Keratinocyte (primary cell): ENCODE results near the gene DLG4.

ENCODE experiments used
- EZH2 ChIP-seq: IDR thresholded peaks from one replicate; pipeline ENCODE4 v1.6.1; 2012; ENCODE audit warnings: inconsistent platforms, mild to moderate bottlenecking, low read length, moderate library complexity
- TF ChIP-seq, protein P1 (sequence below), 3 experiments: IDR thresholded peaks in 1 of 3; conservative IDR thresholded peaks in 1 of 3; optimal IDR thresholded peaks in 1 of 3; 2 replicates in 2 of 3; 3 replicates in 1 of 3; pipeline versions ENCODE3 to v1.5.1; 2011; ENCODE audit warnings: low read length in 3 of 3, mild to moderate bottlenecking in 3 of 3, moderate library complexity in 2 of 3, control low read depth in 1 of 3, inconsistent platforms in 1 of 3; ENCODE audit not compliant: insufficient read depth in 2 of 3; ENCODE audit errors: extremely low read depth in 1 of 3

DNA sequence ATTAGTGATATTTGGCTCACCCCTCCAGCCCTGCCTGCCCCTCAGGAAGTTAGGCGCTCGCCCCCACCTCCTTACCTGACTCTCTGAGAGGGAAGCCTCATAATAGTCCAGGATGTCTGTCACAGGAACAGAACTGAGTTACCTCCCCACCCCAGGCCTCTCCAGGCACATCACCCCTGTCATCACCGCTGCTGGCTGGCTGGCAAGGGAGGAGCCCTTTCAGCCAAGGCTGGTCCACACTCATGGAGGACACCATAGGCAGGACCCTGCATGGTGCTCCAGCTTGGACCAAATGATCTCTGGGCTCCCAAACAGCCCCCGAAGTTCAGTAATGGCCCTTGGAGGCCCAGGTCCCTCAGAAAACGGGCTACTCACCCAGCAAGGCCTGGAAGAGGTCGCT is 1.5 kb downstream of the DLG4 start:
- TF ChIP-seq, protein P1, sequence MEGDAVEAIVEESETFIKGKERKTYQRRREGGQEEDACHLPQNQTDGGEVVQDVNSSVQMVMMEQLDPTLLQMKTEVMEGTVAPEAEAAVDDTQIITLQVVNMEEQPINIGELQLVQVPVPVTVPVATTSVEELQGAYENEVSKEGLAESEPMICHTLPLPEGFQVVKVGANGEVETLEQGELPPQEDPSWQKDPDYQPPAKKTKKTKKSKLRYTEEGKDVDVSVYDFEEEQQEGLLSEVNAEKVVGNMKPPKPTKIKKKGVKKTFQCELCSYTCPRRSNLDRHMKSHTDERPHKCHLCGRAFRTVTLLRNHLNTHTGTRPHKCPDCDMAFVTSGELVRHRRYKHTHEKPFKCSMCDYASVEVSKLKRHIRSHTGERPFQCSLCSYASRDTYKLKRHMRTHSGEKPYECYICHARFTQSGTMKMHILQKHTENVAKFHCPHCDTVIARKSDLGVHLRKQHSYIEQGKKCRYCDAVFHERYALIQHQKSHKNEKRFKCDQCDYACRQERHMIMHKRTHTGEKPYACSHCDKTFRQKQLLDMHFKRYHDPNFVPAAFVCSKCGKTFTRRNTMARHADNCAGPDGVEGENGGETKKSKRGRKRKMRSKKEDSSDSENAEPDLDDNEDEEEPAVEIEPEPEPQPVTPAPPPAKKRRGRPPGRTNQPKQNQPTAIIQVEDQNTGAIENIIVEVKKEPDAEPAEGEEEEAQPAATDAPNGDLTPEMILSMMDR (optimal IDR thresholded peaks at IDR 0.05 in 1 of 3, IDR thresholded peaks at IDR 0.05 in 1 of 3, conservative IDR thresholded peaks at IDR 0.05 in 1 of 3; ENCODE audit: extremely low read depth in 1 of 3, insufficient read depth in 2 of 3, low read length in 3 of 3) = no peak
- no peak for TF ChIP-seq EZH2
